Neural progenitor cell (in vitro differentiated cells): ENCODE measurements around the gene NPR2.

ENCODE experiments used
- EZH2 ChIP-seq: fragments of 200-600 bp; sonication (generic); IDR thresholded peaks from 2 replicates; pipeline ENCODE4 v1.6.1; 2017; ENCODE audit warnings: antibody characterized with exemption, mild to moderate bottlenecking, moderate library complexity
- TF ChIP-seq, protein P1 (sequence below): fragments of 200-600 bp; sonication (generic); IDR thresholded peaks from 2 replicates; pipeline ENCODE4 v1.5.1; 2017; ENCODE audit warnings: antibody characterized with exemption, mild to moderate bottlenecking

DNA sequence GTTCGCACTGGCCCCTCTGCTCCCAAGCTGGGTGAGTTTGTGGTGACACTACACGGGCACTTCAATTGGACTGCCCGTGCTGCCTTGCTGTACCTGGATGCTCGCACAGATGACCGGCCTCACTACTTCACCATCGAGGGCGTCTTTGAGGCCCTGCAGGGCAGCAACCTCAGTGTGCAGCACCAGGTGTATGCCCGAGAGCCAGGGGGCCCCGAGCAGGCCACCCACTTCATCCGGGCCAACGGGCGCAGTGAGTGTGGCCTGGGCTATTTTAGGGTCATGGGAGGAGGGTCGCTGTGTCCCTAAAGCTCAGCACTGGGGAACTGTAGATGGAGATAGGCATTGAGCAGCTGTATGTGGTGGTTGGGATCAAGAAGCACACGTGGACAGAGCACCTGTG lies 1.4 kb downstream of the NPR2 start:
- TF ChIP-seq, protein P1, sequence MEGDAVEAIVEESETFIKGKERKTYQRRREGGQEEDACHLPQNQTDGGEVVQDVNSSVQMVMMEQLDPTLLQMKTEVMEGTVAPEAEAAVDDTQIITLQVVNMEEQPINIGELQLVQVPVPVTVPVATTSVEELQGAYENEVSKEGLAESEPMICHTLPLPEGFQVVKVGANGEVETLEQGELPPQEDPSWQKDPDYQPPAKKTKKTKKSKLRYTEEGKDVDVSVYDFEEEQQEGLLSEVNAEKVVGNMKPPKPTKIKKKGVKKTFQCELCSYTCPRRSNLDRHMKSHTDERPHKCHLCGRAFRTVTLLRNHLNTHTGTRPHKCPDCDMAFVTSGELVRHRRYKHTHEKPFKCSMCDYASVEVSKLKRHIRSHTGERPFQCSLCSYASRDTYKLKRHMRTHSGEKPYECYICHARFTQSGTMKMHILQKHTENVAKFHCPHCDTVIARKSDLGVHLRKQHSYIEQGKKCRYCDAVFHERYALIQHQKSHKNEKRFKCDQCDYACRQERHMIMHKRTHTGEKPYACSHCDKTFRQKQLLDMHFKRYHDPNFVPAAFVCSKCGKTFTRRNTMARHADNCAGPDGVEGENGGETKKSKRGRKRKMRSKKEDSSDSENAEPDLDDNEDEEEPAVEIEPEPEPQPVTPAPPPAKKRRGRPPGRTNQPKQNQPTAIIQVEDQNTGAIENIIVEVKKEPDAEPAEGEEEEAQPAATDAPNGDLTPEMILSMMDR = no peak
- TF ChIP-seq EZH2 = no peak
